HG03025 (cell line): Measurements from ENCODE around the gene LAMTOR4.
"Not testable (repeated sequence)": the region's sequence is repeated elsewhere in the genome, so short reads cannot be mapped to it uniquely, and the experiment has no call there.

Experiments
- ATAC-seq: cut with Tn5 transposase; IDR thresholded peaks from one replicate; pipeline ENCODE4 v1.9.1; 2021; ENCODE audit warnings: mild to moderate bottlenecking, moderate library complexity; ENCODE audit not compliant: unreplicated experiment, low FRiP score

The LAMTOR4 gene

GRCh38 chr7:100122067-100122466 lies 26.7 kb upstream of the LAMTOR4 start:
- ATAC-seq, result no peak

- no peak for ATAC-seq
Observed at GRCh38 chr7:100122568-100122967, 26.1 kb upstream of the LAMTOR4 start.

GRCh38 chr7:100124301-100125230 lies 24.2 kb upstream of the LAMTOR4 start:
- ATAC-seq, result no peak

GRCh38 chr7:100126239-100126930 lies 22.3 kb upstream of the LAMTOR4 start:
- ATAC-seq, result peak; percentile 28

GRCh38 chr7:100126931-100127865 lies 21.5 kb upstream of the LAMTOR4 start, which contains the start of gene MBLAC1:
Gene MBLAC1 (plus strand): TSS chr7:100126967. CDS start chr7:100127396, 429 bp downstream.
- peak; percentile 54 for ATAC-seq

GRCh38 chr7:100127866-100128636 lies 20.7 kb upstream of the LAMTOR4 start:
- no peak for ATAC-seq

GRCh38 chr7:100128637-100128963 lies 20.1 kb upstream of the LAMTOR4 start:
- ATAC-seq, result no peak

GRCh38 chr7:100130220-100130607 lies 18.5 kb upstream of the LAMTOR4 start:
- ATAC-seq, result not testable (repeated sequence)

- no peak for ATAC-seq
Observed at GRCh38 chr7:100130608-100131453, 17.9 kb upstream of the LAMTOR4 start.

GRCh38 chr7:100132126-100132525 lies 16.6 kb upstream of the LAMTOR4 start:
- ATAC-seq, result no peak

- ATAC-seq, result no peak
Observed at GRCh38 chr7:100132697-100133151, 16.0 kb upstream of the LAMTOR4 start.

GRCh38 chr7:100137851-100138760 lies 10.6 kb upstream of the LAMTOR4 start:
- ATAC-seq, result no peak

GRCh38 chr7:100141555-100141949 lies 7.2 kb upstream of the LAMTOR4 start:
- no peak for ATAC-seq

GRCh38 chr7:100142461-100142860 lies 6.3 kb upstream of the LAMTOR4 start:
- ATAC-seq, result no peak

GRCh38 chr7:100146350-100146749 lies 2.4 kb upstream of the LAMTOR4 start:
- ATAC-seq, result not testable (repeated sequence)

- no peak for ATAC-seq
Observed at GRCh38 chr7:100147278-100147677, 1.4 kb upstream of the LAMTOR4 start.

GRCh38 chr7:100148225-100148558 lies 526 bp upstream of the LAMTOR4 start:
- no peak for ATAC-seq

GRCh38 chr7:100152404-100152803 lies 3.7 kb downstream of the LAMTOR4 start:
- ATAC-seq, result no peak
